K562 (cell line): ENCODE results near the gene NVL. TPM values are rescaled to one million over a fixed set of nuclear protein-coding genes. Genes with fewer than 3 reads are reported as not detected.

Experiments
- ATAC-seq: fragments of 200-7000 bp; cut with Tn5 transposase; 3 replicates; pipeline ENCODE4 v1.9.1; 2020; ENCODE audit warnings: moderate library complexity
- BruUV-seq: library from RNA; stranded (reverse); fragments of 400-500 nt; replicated peaks from 2 replicates; lab custom pipeline; 2021; lab: Mats Ljungman, UMichigan
- CTCF ChIA-PET: fragments of 300-600 bp; formaldehyde crosslinking; extraction: SDS; loops from one replicate; lab custom pipeline; 2021; ENCODE audit warnings: low intra/inter-chr PET ratio; lab: Yijun Ruan, JAX
- POLR2A ChIA-PET: fragments of 300-600, 350-650 bp; sonication (Branson Sonifier 250); formaldehyde crosslinking; extraction: SDS; loops from one replicate; lab custom pipeline; 2021; ENCODE audit warnings: antibody characterized with exemption, inconsistent platforms; lab: Yijun Ruan, JAX
- DNase-seq, 4 experiments: peaks; one replicate each; pipeline versions ENCODE4 v3.0.0 to v3.0.0-alpha.2; 2011 to 2018; ENCODE audit warnings: low spot score in 3 of 4, mixed read lengths in 3 of 4; ENCODE audit errors: extremely low read depth in 1 of 4
- FAIRE-seq: peaks from 2 replicates; lab custom pipeline; 2011; peaks lifted over from hg19 to GRCh38; lab: Jason Lieb, UNC
- H2AFZ ChIP-seq: 2 replicates; pipeline ENCODE4 v1.6.0; 2011; ENCODE audit warnings: low read depth, low read length, control low read depth, inconsistent platforms
- H3K27ac ChIP-seq: fragments of 200-600 bp; 3 replicates; pipeline ENCODE4 v1.8.0; 2011; ENCODE audit warnings: low read depth, mild to moderate bottlenecking, control low read depth, inconsistent platforms, low read length, moderate library complexity, mixed read lengths; ENCODE audit errors: extremely low read depth
- H3K27me3 ChIP-seq, 2 experiments: fragments of 300-600 bp in 1 of 2; 2 replicates in 1 of 2; 3 replicates in 1 of 2; pipeline versions ENCODE4 v1.6.0 to v1.8.0; 2011; ENCODE audit warnings: inconsistent platforms in 2 of 2, low read length in 2 of 2, mild to moderate bottlenecking in 1 of 2, mixed read lengths in 1 of 2, moderate library complexity in 1 of 2; ENCODE audit not compliant: control insufficient read depth in 2 of 2, insufficient read depth in 2 of 2
- H3K36me3 ChIP-seq: fragments of 300-600 bp; 3 replicates; pipeline ENCODE4 v1.8.0; 2011; ENCODE audit warnings: mild to moderate bottlenecking, low read length, inconsistent platforms; ENCODE audit not compliant: control insufficient read depth, insufficient read depth
- H3K4me1 ChIP-seq, 2 experiments: fragments of 200-600 bp in 1 of 2; replicated peaks in 1 of 2; 2 replicates in 1 of 2; 3 replicates in 1 of 2; pipeline versions ENCODE4 v1.5.1 to v1.8.0; 2011; ENCODE audit warnings: inconsistent platforms in 2 of 2, low read length in 2 of 2, mild to moderate bottlenecking in 1 of 2, mixed read lengths in 1 of 2, moderate library complexity in 1 of 2; ENCODE audit not compliant: control insufficient read depth in 2 of 2, insufficient read depth in 2 of 2
- H3K4me2 ChIP-seq: 2 replicates; pipeline ENCODE4 v1.6.1; 2011; ENCODE audit warnings: low read length, control low read depth, inconsistent platforms, mixed read lengths; ENCODE audit not compliant: insufficient read depth
- H3K4me3 ChIP-seq: fragments of 200-600 bp; sonication (generic), shearing (Covaris generic); 2 replicates; pipeline ENCODE4 v1.5.1; 2016; ENCODE audit warnings: control low read depth, inconsistent platforms
- H3K79me2 ChIP-seq: fragments of 200-600 bp; 3 replicates; pipeline ENCODE4 v1.8.0; 2011; ENCODE audit warnings: low read length, inconsistent platforms; ENCODE audit not compliant: control insufficient read depth, insufficient read depth
- H3K9ac ChIP-seq, 2 experiments: 2 replicates each; pipeline versions ENCODE4 v1.6.0 to v1.6.1; 2011; ENCODE audit warnings: low read depth in 2 of 2, low read length in 2 of 2, control low read depth in 1 of 2, inconsistent platforms in 1 of 2, mild to moderate bottlenecking in 1 of 2, mixed read lengths in 1 of 2; ENCODE audit not compliant: insufficient read depth in 1 of 2
- H3K9me1 ChIP-seq: one replicate; pipeline ENCODE4 v1.6.0; 2011; ENCODE audit warnings: inconsistent platforms, mild to moderate bottlenecking, low read length, moderate library complexity; ENCODE audit not compliant: control insufficient read depth, insufficient read depth
- H3K9me3 ChIP-seq: replicated peaks from 2 replicates; pipeline ENCODE4 v1.5.1; 2011; ENCODE audit warnings: low read depth, low read length, inconsistent platforms; ENCODE audit not compliant: control insufficient read depth, insufficient read depth
- H4K20me1 ChIP-seq: replicated peaks from 2 replicates; pipeline ENCODE4 v1.6.1; 2011; ENCODE audit warnings: low read length, inconsistent platforms, mixed read lengths; ENCODE audit not compliant: control insufficient read depth, insufficient read depth
- ADNP ChIP-seq: fragments of 200-800 bp; sonication (Bioruptor generic); IDR thresholded peaks from 2 replicates; pipeline ENCODE4 v1.6.1; 2016; ENCODE audit warnings: missing genetic modification characterization, missing compliant biosample characterization
- ARID1B ChIP-seq: fragments of 450-650 bp; IDR thresholded peaks from 2 replicates; pipeline ENCODE4 v1.6.1; 2016; ENCODE audit warnings: antibody characterized with exemption, mild to moderate bottlenecking, inconsistent platforms
- CC2D1A ChIP-seq: fragments of 450-650 bp; IDR thresholded peaks from 2 replicates; pipeline ENCODE4 v1.6.1; 2017; ENCODE audit warnings: mild to moderate bottlenecking
- CEBPB ChIP-seq: fragments of 450-650 bp; IDR thresholded peaks from 2 replicates; pipeline ENCODE4 v1.6.1; 2016; ENCODE audit warnings: missing genetic modification characterization, missing compliant biosample characterization
- HMG20B ChIP-seq: fragments of 250-450 bp; sonication (Bioruptor Pico); IDR thresholded peaks from 2 replicates; pipeline ENCODE4 v1.5.0; 2021; ENCODE audit warnings: mild to moderate bottlenecking
- KDM1A ChIP-seq, 2 experiments: fragments of 450-650 bp; IDR thresholded peaks; 2 replicates each; pipeline ENCODE4 v1.6.1; 2016; ENCODE audit warnings: mild to moderate bottlenecking in 2 of 2
- NONO ChIP-seq, 2 experiments: fragments of 200-400 bp in 1 of 2; fragments of 450-650 bp in 1 of 2; formaldehyde crosslinking in 1 of 2; IDR thresholded peaks; 2 replicates each; pipeline ENCODE4 v1.6.1; 2017; ENCODE audit warnings: low read depth in 2 of 2, mild to moderate bottlenecking in 2 of 2, moderate library complexity in 2 of 2, low read length in 1 of 2
- NUFIP1 ChIP-seq: fragments of 450-650 bp; IDR thresholded peaks from 2 replicates; pipeline ENCODE4 v1.6.1; 2018; ENCODE audit not compliant: partially characterized antibody
- RBM25 ChIP-seq: fragments of 200-400 bp; formaldehyde crosslinking; IDR thresholded peaks from 2 replicates; pipeline ENCODE4 v1.6.1; 2018; ENCODE audit warnings: low read length, low read depth, moderate library complexity; ENCODE audit not compliant: severe bottlenecking
- SMARCA4 ChIP-seq: fragments of 450-650 bp; IDR thresholded peaks from 2 replicates; pipeline ENCODE4 v1.6.1; 2016
- SUPT5H ChIP-seq: fragments of 450-650 bp; IDR thresholded peaks from 2 replicates; pipeline ENCODE4 v1.6.1; 2016
- TARDBP ChIP-seq: fragments of 450-650 bp; IDR thresholded peaks from 2 replicates; pipeline ENCODE4 v1.6.1; 2016
- TSHZ1 ChIP-seq: fragments of 250-450 bp; sonication (Bioruptor Pico); IDR thresholded peaks from 2 replicates; pipeline ENCODE4 v1.4.0; 2020; ENCODE audit warnings: mild to moderate bottlenecking, moderate library complexity
- ZKSCAN3 ChIP-seq: fragments of 250-450 bp; sonication (Bioruptor Pico); IDR thresholded peaks from 2 replicates; pipeline ENCODE4 v1.4.0; 2020
- ZNF140 ChIP-seq: fragments of 250-450 bp; sonication (Bioruptor Pico); IDR thresholded peaks from 2 replicates; pipeline ENCODE4 v1.8.0; 2021; ENCODE audit warnings: moderate library complexity, mild to moderate bottlenecking, inconsistent platforms
- ZNF253 ChIP-seq: fragments of 250-450 bp; sonication (Bioruptor Pico); conservative IDR thresholded peaks from 2 replicates; pipeline ENCODE4 v1.6.1; 2021; ENCODE audit warnings: mild to moderate bottlenecking
- ZNF436 ChIP-seq: fragments of 250-450, 450-650 bp; sonication (Bioruptor Pico); formaldehyde crosslinking; IDR thresholded peaks from 2 replicates; pipeline ENCODE4 v1.7.0; 2020; ENCODE audit warnings: mild to moderate bottlenecking
- WGBS: fragments of 100-300 bp; shearing (Covaris generic); methylation state at CpG from one replicate; pipeline ENCODE4 v1.1.6; 2016; ENCODE audit warnings: low coverage, mixed read lengths; ENCODE audit not compliant: insufficient coverage; ENCODE audit errors: missing lambda C conversion rate; 5-methylcytosine and 5-hydroxymethylcytosine counted together
- in situ Hi-C: fragments of 300-500 bp; cut with MboI; formaldehyde crosslinking; loops from 4 replicates; pipeline ENCODE4 v1.15.0; 2018; ENCODE audit warnings: inconsistent platforms, mixed read lengths
- intact Hi-C: fragments of 100-400 bp; cut with micrococcal nuclease; formaldehyde crosslinking; loops from 2 replicates; pipeline ENCODE4 v1.14.2; 2022
- polyA plus RNA-seq, 8 experiments: library from polyadenylated mRNA; depleted of rRNA in 4 of 8; stranded (reverse) in 5 of 8; unstranded in 3 of 8; fragments of >200 nt; fragmentation: Nextera tagmentation in 2 of 8; fragmentation: Illumina TruSeq in 1 of 8; extraction: Ambion mirVana in 2 of 8; extraction: Trizol in 1 of 8; gene quantifications; 2 replicates each; pipeline versions ENCODE4 v1.2.1 to v1.2.3, GENCODE V29; 2011 to 2014; ENCODE audit warnings: inconsistent platforms in 1 of 8, missing spikeins in 1 of 8
- total RNA-seq, 7 experiments: library from RNA; depleted of rRNA in 6 of 7; stranded (reverse); fragments of >200 nt in 6 of 7; fragmentation: Illumina TruSeq in 2 of 7; extraction: Trizol in 2 of 7; gene quantifications; 2 replicates each; pipeline versions ENCODE4 v1.2.1 to v1.2.3, GENCODE V29; 2011 to 2021; ENCODE audit warnings: low replicate concordance in 1 of 7
- TF ChIP-seq, protein P1 (sequence below): sonication (generic); formaldehyde crosslinking; IDR thresholded peaks from 2 replicates; pipeline ENCODE4 v1.4.0; 2020; ENCODE audit warnings: mild to moderate bottlenecking, missing genetic modification reagents

The NVL gene
- total and polyA plus RNA-seq, 9 of the 15 experiments (the other 6 are each of a cell fraction or from before 2014, with no cell fraction given): 32.5 to 86.6 (median 62.9) TPM

DNA sequence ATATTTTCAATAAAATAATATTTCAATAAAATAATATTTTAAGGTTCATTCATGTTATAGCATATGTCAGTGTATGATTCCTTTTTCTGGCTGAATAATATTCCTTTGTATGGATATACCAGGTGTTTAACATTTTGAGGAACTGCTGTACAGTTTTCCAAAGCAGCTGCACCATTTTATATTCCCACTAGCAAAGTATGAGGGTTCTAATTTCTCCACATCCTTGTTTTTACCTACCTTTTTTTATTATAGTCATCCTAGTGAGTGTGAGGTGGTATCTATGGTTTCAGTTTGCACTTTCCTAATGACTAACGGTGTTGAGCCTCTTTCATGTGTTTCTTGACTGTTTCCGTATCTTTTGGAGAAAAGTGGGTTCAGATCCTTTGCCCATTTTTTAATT, 141.7 kb downstream of the NVL start:
- H3K4me1 ChIP-seq: peaks cover 9 to 22% of the 10 kb centered on the region in 2 experiments; a peak in 4 of 5 replicates
- BruUV-seq: no TSS peak
- POLR2A ChIA-PET: no interaction called here
- no peaks in the 10 kb centered on the region for H3K9me1 ChIP-seq
- H3K27me3 ChIP-seq: no peaks in the 10 kb centered on the region
- H2AFZ ChIP-seq: no peak overlapping the region
- DNase-seq: no peak
- no peak for ATAC-seq
- H3K27ac ChIP-seq: no peak overlapping the region
- intact Hi-C loops (no loop called here), in situ Hi-C loops (no loop called here)
- peaks cover 58% of the 10 kb centered on the region for H3K36me3 ChIP-seq
- no peak overlapping the region for H3K9ac ChIP-seq
- H3K4me2 ChIP-seq: no peak overlapping the region
- 98% methylated on average over 2 of the region's 2 CpGs for WGBS
- H4K20me1 ChIP-seq: 0 out of 2 replicates have a peak, but pooled peaks cover 3% of the 10 kb centered on the region
- no peak overlapping the region for H3K4me3 ChIP-seq
- FAIRE-seq: no peak
- H3K79me2 ChIP-seq: peaks cover 70% of the 10 kb centered on the region
- H3K9me3 ChIP-seq: no peaks in the 10 kb centered on the region; the same call in 1 of the 2 replicates
- CTCF ChIA-PET: no interaction called here
- no peak for TF ChIP-seq TSHZ1
- TF ChIP-seq ADNP: 0 out of 2 replicates have a peak, but pooled peaks have one; percentile 51
- no peak for TF ChIP-seq TARDBP
- TF ChIP-seq RBM25: peak; percentile 57
- no peak for TF ChIP-seq HMG20B (CRISPR knock-in tag)
- no peak for TF ChIP-seq SMARCA4
- TF ChIP-seq NONO (IDR thresholded peaks at IDR 0.05; ENCODE audit: low read depth in 2 of 2, low read length in 1 of 2): no peak
- TF ChIP-seq ZNF436 (CRISPR knock-in tag): no peak
- no peak for TF ChIP-seq ZKSCAN3 (CRISPR knock-in tag)
- no peak for TF ChIP-seq SUPT5H
- TF ChIP-seq, protein P1, sequence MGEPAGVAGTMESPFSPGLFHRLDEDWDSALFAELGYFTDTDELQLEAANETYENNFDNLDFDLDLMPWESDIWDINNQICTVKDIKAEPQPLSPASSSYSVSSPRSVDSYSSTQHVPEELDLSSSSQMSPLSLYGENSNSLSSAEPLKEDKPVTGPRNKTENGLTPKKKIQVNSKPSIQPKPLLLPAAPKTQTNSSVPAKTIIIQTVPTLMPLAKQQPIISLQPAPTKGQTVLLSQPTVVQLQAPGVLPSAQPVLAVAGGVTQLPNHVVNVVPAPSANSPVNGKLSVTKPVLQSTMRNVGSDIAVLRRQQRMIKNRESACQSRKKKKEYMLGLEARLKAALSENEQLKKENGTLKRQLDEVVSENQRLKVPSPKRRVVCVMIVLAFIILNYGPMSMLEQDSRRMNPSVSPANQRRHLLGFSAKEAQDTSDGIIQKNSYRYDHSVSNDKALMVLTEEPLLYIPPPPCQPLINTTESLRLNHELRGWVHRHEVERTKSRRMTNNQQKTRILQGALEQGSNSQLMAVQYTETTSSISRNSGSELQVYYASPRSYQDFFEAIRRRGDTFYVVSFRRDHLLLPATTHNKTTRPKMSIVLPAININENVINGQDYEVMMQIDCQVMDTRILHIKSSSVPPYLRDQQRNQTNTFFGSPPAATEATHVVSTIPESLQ (CRISPR knock-in tag): no peak
- TF ChIP-seq CEBPB (tag): no peak
- TF ChIP-seq ARID1B: no peak
- no peak for TF ChIP-seq NUFIP1
- TF ChIP-seq CC2D1A: no peak
- TF ChIP-seq KDM1A (IDR thresholded peaks at IDR 0.05): 0 out of 4 replicates have a peak, but pooled peaks of 1 of the 2 experiments have one; percentile 14
- TF ChIP-seq ZNF253 (CRISPR knock-in tag): no peak
- no peak for TF ChIP-seq ZNF140 (CRISPR knock-in tag)
